Neural progenitor cell (in vitro differentiated cells): ENCODE results near the gene E2F1. TPM values are rescaled to one million over a fixed set of nuclear protein-coding genes. Genes with fewer than 3 reads are reported as not detected.
"Not testable (repeated sequence)": the region's sequence is repeated elsewhere in the genome, so short reads cannot be mapped to it uniquely, and the experiment has no call there.

ENCODE experiments used
- DNase-seq: peaks from one replicate; pipeline ENCODE4 v3.0.0-alpha.2; 2016; ENCODE audit warnings: low spot score
- H2AFZ ChIP-seq: fragments of 200-600 bp; sonication (generic); replicated peaks from 2 replicates; pipeline ENCODE4 v1.6.1; 2016; ENCODE audit warnings: antibody characterized with exemption
- H3F3A ChIP-seq: fragments of 200-600 bp; sonication (generic); 2 replicates; pipeline ENCODE4 v1.6.1; 2016; ENCODE audit warnings: antibody characterized with exemption, low read depth
- H3K27ac ChIP-seq: fragments of 200-600 bp; sonication (generic); 2 replicates; pipeline ENCODE4 v1.5.1; 2016; ENCODE audit warnings: mild to moderate bottlenecking
- H3K27me3 ChIP-seq: fragments of 200-600 bp; sonication (generic); 2 replicates; pipeline ENCODE4 v1.6.1; 2016; ENCODE audit warnings: mild to moderate bottlenecking, moderate library complexity
- H3K36me3 ChIP-seq: fragments of 200-600 bp; sonication (generic); 2 replicates; pipeline ENCODE4 v1.5.1; 2016
- H3K4me1 ChIP-seq: fragments of 200-600 bp; sonication (generic); 2 replicates; pipeline ENCODE4 v1.6.1; 2016; ENCODE audit warnings: mixed run types
- H3K4me2 ChIP-seq: fragments of 200-600 bp; sonication (generic); 2 replicates; pipeline ENCODE4 v1.6.1; 2016
- H3K4me3 ChIP-seq: fragments of 200-600 bp; sonication (generic); 2 replicates; pipeline ENCODE4 v1.5.1; 2016
- H3K79me2 ChIP-seq: fragments of 200-600 bp; sonication (generic); 2 replicates; pipeline ENCODE4 v1.6.1; 2016; ENCODE audit warnings: low read depth
- H3K9ac ChIP-seq: fragments of 200-600 bp; sonication (generic); 2 replicates; pipeline ENCODE4 v1.6.1; 2016
- H3K9me3 ChIP-seq: fragments of 200-600 bp; sonication (generic); 2 replicates; pipeline ENCODE4 v1.5.1; 2016; ENCODE audit warnings: low read depth
- H4K20me1 ChIP-seq: fragments of 200-600 bp; sonication (generic); 2 replicates; pipeline ENCODE4 v1.6.1; 2016; ENCODE audit warnings: low read depth
- H3K27ac Mint-ChIP-seq: 3 replicates; pipeline ENCODE4 v1.8.0; 2021; ENCODE audit warnings: mixed read lengths
- H3K27me3 Mint-ChIP-seq: 2 replicates; pipeline ENCODE4 v1.8.0; 2022; ENCODE audit warnings: low read depth, mild to moderate bottlenecking, inconsistent platforms, moderate library complexity, mixed read lengths; ENCODE audit not compliant: insufficient read depth
- H3K36me3 Mint-ChIP-seq: 3 replicates; pipeline ENCODE4 v1.8.0; 2021; ENCODE audit warnings: mixed read lengths
- H3K4me1 Mint-ChIP-seq: 3 replicates; pipeline ENCODE4 v1.8.0; 2021; ENCODE audit warnings: mixed read lengths
- H3K4me3 Mint-ChIP-seq: 3 replicates; pipeline ENCODE4 v1.8.0; 2021; ENCODE audit warnings: mild to moderate bottlenecking, moderate library complexity, mixed read lengths
- H3K9me3 Mint-ChIP-seq: 3 replicates; pipeline ENCODE4 v1.8.0; 2020; ENCODE audit warnings: mixed read lengths
- EZH2 ChIP-seq: fragments of 200-600 bp; sonication (generic); IDR thresholded peaks from 2 replicates; pipeline ENCODE4 v1.6.1; 2017; ENCODE audit warnings: antibody characterized with exemption, mild to moderate bottlenecking, moderate library complexity
- EZH2phosphoT487 ChIP-seq: fragments of 200-600 bp; sonication (generic); IDR thresholded peaks from 2 replicates; pipeline ENCODE4 v1.6.1; 2017; ENCODE audit warnings: antibody characterized with exemption
- total RNA-seq: library from RNA; depleted of rRNA; stranded (reverse); fragments of >200 nt; gene quantifications from 2 replicates; pipeline ENCODE4 v1.2.3, GENCODE V29; 2015; ENCODE audit warnings: low replicate concordance
- TF ChIP-seq, protein P1 (sequence below): fragments of 200-600 bp; sonication (generic); IDR thresholded peaks from 2 replicates; pipeline ENCODE4 v1.5.1; 2017; ENCODE audit warnings: antibody characterized with exemption, mild to moderate bottlenecking

E2F1 gene
- total RNA-seq, 1 donor from 2014 or later = 9.7 TPM

DNA sequence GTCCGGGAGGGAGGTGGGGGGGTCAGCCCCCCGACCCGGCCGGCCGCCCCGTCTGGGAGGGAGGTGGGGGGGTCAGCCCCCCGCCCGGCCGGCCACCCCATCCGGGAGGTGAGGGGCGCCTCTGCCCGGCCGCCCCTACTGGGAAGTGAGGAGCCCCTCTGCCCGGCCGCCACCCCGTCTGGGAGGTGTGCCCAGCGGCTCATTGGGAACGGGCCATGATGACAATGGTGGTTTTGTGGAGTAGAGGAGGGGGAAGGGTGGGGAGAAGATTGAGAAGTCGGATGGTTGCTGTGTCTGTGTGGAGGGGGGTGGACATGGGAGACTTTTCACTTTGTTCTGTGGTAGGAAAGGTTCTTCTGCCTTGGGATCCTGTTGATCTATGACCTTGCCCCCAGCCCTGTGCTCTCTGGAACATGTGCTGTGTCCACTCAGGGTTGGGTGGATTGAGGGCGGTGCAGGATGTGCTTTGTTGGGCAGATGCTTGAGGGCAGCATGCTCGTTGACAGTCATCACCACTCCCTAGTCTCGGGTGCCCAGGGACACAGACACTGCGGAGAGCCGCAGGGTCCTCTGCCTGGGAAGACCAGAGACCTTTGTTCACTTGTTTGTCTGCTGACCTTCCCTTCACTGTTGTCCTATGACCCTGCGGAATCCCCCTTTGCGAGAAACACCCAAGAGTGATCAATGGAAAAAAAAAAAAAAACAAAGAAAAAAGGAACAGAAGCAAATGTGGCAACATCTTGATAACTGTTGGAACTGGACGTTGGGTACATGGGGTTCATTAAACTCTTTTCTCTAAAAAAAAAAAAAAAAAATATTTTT lies 15.7 kb upstream of the E2F1 start:
- no peak overlapping the region for H3K4me2 ChIP-seq
- peaks cover 8% of the 10 kb centered on the region for H3K27me3 Mint-ChIP-seq
- no peak overlapping the region for H3K27ac ChIP-seq
- H3K27me3 ChIP-seq = no peaks in the 10 kb centered on the region
- TF ChIP-seq EZH2 (no peak), EZH2phosphoT487 (no peak)
- TF ChIP-seq, protein P1, sequence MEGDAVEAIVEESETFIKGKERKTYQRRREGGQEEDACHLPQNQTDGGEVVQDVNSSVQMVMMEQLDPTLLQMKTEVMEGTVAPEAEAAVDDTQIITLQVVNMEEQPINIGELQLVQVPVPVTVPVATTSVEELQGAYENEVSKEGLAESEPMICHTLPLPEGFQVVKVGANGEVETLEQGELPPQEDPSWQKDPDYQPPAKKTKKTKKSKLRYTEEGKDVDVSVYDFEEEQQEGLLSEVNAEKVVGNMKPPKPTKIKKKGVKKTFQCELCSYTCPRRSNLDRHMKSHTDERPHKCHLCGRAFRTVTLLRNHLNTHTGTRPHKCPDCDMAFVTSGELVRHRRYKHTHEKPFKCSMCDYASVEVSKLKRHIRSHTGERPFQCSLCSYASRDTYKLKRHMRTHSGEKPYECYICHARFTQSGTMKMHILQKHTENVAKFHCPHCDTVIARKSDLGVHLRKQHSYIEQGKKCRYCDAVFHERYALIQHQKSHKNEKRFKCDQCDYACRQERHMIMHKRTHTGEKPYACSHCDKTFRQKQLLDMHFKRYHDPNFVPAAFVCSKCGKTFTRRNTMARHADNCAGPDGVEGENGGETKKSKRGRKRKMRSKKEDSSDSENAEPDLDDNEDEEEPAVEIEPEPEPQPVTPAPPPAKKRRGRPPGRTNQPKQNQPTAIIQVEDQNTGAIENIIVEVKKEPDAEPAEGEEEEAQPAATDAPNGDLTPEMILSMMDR = no peak
- no peak for DNase-seq
- no peaks in the 10 kb centered on the region for H3K4me1 Mint-ChIP-seq
- H3K79me2 ChIP-seq = no peaks in the 10 kb centered on the region
- peaks cover 2% of the 10 kb centered on the region for H3K36me3 Mint-ChIP-seq
- H3K9me3 Mint-ChIP-seq = peaks cover 21% of the 10 kb centered on the region
- no peak overlapping the region for H3K4me3 ChIP-seq
- no peak overlapping the region for H3K27ac Mint-ChIP-seq
- H3K4me1 ChIP-seq = no peaks in the 10 kb centered on the region
- no peaks in the 10 kb centered on the region for H4K20me1 ChIP-seq
- no peak overlapping the region for H3K4me3 Mint-ChIP-seq
- H3K9me3 ChIP-seq = no peaks in the 10 kb centered on the region
- no peaks in the 10 kb centered on the region for H3F3A ChIP-seq
- H3K36me3 ChIP-seq = no peaks in the 10 kb centered on the region
- H3K9ac ChIP-seq = no peak overlapping the region
- no peak overlapping the region for H2AFZ ChIP-seq

DNA sequence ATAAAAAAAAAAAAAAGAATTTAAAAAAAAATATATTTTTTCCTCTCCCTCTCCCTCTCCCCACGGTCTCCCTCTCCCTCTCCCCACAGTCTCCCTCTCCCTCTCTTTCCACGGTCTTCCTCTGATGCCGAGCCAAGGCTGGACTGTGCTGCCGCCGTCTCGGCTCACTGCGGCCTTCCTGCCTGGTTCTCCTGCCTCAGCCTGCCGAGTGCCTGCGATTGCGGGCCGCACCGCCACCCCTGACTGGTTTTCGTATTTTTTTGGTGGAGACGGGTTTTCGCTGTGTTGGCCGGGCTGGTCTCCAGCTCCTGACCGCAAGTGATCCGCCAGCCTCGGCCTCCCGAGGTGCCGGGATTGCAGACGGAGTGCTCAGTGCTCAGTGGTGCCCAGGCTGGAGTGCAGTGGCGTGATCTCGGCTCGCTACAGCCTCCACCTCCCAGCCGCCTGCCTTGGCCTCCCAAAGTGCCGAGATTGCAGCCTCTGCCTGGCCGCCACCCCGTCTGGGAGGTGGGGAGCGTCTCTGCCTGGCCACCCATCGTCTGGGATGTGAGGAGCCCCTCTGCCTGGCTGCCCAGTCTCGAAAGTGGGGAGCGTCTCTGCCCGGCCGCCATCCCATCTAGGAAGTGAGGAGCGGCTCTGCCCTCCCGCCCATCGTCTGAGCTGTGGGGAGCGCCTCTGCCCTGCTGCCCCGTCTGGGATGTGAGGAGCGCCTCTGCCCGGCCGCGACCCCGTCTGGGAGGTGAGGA lies 14.7 kb upstream of the E2F1 start:
- not testable (repeated sequence) for DNase-seq, H3K4me3 ChIP-seq, H4K20me1 ChIP-seq, H3K9ac ChIP-seq, H3K79me2 ChIP-seq, H3K4me2 ChIP-seq, H3K36me3 ChIP-seq, H3K36me3 Mint-ChIP-seq, H3F3A ChIP-seq, H3K4me1 Mint-ChIP-seq, H3K27me3 ChIP-seq, H3K4me3 Mint-ChIP-seq, H3K27ac ChIP-seq, H2AFZ ChIP-seq, H3K4me1 ChIP-seq, H3K27ac Mint-ChIP-seq, H3K9me3 ChIP-seq, H3K27me3 Mint-ChIP-seq
- H3K9me3 Mint-ChIP-seq = peaks cover 21% of the 10 kb centered on the region

DNA sequence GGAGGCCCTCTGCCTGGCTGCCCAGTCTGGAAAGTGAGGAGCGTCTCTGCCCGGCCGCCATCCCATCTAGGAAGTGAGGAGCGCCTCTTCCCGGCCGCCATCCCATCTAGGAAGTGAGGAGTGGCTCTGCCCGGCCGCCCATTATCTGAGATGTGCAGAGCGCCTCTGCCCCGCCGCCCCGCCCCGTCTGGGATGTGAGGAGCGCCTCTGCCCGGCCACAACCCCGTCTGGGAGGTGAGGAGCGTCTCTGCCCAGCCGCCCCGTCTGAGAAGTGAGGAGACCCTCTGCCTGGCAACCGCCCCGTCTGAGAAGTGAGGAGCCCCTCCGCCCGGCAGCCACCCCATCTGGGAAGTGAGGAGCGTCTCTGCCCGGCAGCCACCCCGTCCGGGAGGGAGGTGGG lies 12.8 kb upstream of the E2F1 start:
- H3K4me3 ChIP-seq, H3K27ac Mint-ChIP-seq, DNase-seq, H3K4me2 ChIP-seq, H3K4me1 ChIP-seq, H3K9me3 ChIP-seq, H3K27ac ChIP-seq, H3K9ac ChIP-seq, H3K36me3 Mint-ChIP-seq, H3K36me3 ChIP-seq, H4K20me1 ChIP-seq, H2AFZ ChIP-seq, H3K27me3 Mint-ChIP-seq, H3K4me3 Mint-ChIP-seq, H3K27me3 ChIP-seq, H3K79me2 ChIP-seq, H3K4me1 Mint-ChIP-seq, H3F3A ChIP-seq: not testable (repeated sequence)
- H3K9me3 Mint-ChIP-seq = peaks cover 21% of the 10 kb centered on the region

- H3F3A ChIP-seq = peaks cover 21% of the 10 kb centered on the region
- H3K9ac ChIP-seq = no peak overlapping the region
- no peak overlapping the region for H3K4me2 ChIP-seq
- Mint-ChIP-seq H3K4me3 (no peak overlapping the region), H3K27me3 (peaks cover 8% of the 10 kb centered on the region), H3K4me1 (peaks cover 24% of the 10 kb centered on the region), H3K9me3 (peaks cover 20% of the 10 kb centered on the region), H3K36me3 (peaks cover 2% of the 10 kb centered on the region), H3K27ac (no peak overlapping the region)
- no peaks in the 10 kb centered on the region for H4K20me1 ChIP-seq
- no peak overlapping the region for H3K4me3 ChIP-seq
- TF ChIP-seq, protein P1 = no peak
- TF ChIP-seq EZH2phosphoT487 (no peak), EZH2 (no peak)
- H3K79me2 ChIP-seq = no peaks in the 10 kb centered on the region
- H3K27me3 ChIP-seq = no peaks in the 10 kb centered on the region
- H3K4me1 ChIP-seq = peaks cover 19% of the 10 kb centered on the region
- no peak overlapping the region for H2AFZ ChIP-seq
- DNase-seq = no peak
- no peaks in the 10 kb centered on the region for H3K9me3 ChIP-seq
- no peak overlapping the region for H3K27ac ChIP-seq
- no peaks in the 10 kb centered on the region for H3K36me3 ChIP-seq
Measured at GRCh38 chr20:33697129-33697528, 10.9 kb upstream of the E2F1 start.
